Prostate gland (tissue), 2 donors: ENCODE results near the gene AHCYL2.

Source experiments
- CTCF ChIP-seq, 4 experiments: fragments of 200-600 bp in 2 of 4; fragments of 450-650 bp in 2 of 4; sonication (generic) in 2 of 4; IDR thresholded peaks; 1 replicate in 3 of 4; 2 replicates in 1 of 4; pipeline ENCODE4 v1.5.1; 2016 to 2019; ENCODE audit warnings: antibody characterized with exemption in 4 of 4, mild to moderate bottlenecking in 2 of 4, moderate library complexity in 2 of 4
- POLR2AphosphoS5 ChIP-seq: sonication (generic); formaldehyde crosslinking; IDR thresholded peaks from one replicate; pipeline ENCODE4 v1.6.1; 2017; ENCODE audit warnings: antibody characterized with exemption

DNA sequence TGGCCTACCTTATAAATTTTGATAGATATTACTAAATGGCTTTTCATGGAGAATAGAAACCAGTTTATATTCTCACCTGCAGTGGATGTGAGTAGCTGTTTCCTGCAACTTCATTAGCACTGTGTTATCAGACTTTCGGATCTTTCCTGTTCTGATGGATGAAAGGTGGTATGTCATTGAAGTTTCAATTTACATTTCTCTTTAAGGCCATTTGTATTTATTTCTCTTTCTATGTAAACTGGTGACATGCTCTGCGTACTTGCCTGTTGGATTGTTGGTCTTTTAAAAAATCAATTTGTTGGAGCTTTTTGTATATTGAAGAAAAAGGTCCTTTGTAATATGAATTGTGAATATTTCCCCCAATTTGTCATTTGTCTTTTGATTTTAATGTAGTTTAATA is 113.6 kb downstream of the AHCYL2 start:
- no peak for TF ChIP-seq POLR2AphosphoS5
- no peak for TF ChIP-seq CTCF (IDR thresholded peaks at IDR 0.05)
